Stimulated activated CD8-positive, alpha-beta memory T cell treated with anti-CD3 and anti-CD28 coated beads, Interleukin-12 subunit alpha, Interleukin-12 subunit beta, amount 100 ng/mL, for 1 hour (primary cell): ENCODE measurements around the gene PAK5.

Source experiments
- DNase-seq: peaks from one replicate; pipeline ENCODE4 v3.0.0-alpha.2; 2020; ENCODE audit warnings: low read depth

Gene PAK5

DNA sequence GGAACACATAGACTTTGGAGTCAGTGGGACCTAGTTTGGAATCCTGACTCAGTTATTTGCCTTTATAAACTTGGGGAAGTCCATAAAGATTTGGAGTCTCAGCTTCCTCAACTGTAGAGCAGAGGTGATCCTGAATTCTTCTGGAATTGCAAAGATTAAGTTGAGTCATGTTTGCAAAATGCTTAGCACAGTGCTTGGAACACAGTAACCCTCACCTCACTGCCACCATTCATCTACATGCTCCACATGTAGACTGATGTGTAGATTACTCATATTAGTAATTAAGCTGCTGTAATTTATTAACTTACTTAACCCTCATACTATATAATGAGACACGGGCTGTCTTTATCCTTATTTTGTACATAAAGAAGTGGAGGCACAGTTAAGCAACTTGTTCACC is 263.0 kb downstream of the PAK5 start:
- no peak for DNase-seq

DNA sequence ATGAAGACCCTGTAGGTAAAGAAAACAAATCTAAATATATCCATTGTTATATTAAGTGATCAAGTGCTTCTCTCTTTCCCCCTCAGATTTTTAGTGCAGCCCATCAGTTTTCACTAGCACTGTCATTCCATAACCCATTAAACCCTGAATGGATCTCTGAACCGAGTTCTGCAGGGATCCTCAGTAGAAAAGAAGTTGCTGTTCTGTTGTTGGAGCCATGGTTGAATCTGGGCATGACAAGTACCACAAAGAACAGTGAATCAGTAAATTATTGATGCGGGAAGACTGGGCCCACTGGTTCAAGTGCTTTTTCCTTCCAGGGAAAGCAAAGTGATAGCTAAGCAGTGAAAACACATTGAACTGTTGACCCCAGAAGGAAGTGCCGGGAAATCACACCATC is 264.1 kb downstream of the PAK5 start:
- DNase-seq = no peak

DNA sequence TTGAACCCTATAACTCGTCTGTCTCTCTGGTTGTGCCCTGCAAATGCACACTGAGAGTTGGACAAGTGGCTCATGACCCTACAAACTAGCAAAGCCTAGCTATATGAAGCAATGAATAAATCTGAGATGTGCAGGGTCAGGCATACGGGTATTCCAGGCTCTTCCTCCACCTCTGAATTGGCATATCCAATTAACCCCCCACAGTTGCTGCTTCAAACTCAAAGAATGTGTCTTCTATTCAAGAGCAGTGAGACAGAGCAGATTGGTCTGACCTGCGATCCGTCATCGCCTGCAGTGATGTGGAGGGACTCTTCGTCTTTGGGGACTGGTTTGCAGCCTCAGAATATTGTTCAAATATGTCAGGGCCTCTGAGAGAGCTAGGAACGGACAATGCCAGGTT is 264.7 kb downstream of the PAK5 start:
- no peak for DNase-seq

DNA sequence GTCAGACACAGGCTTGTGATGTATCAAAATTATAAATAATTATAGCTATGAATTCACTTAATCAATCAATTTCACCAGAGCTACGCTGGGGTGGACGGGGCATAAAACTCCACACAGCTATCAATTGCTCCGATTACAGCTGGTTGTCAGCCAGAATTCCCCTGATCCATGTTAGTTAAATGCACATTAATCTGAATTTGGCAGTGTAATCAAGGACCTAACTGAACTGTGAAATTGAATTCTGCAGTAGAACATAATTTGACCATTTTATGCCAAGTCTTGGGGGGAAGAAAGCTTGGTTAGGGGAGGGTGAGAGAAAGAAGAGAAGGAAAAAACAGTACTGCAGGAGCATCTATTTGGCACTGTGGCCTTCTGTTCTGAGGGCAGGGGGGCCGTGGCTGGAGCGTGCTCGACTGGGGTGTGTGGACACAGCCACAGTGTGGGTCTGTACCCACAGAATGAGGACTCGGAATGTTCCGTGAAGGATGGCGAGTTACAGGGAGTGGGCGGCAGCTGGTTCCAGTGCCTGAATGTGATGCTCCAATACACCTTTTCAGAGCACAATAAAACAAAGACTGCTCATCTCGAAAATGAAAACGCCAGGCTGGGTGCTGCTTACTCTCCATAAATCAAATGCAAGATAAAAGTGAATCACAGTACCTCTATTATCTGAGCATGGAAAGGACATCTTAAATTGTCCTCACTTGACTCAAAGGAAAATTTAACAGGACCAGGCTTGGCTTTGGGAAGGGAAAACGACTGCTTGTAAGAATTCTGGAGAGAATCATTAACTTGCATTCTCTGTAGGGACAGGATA is 265.3 kb downstream of the PAK5 start:
- no peak for DNase-seq

DNA sequence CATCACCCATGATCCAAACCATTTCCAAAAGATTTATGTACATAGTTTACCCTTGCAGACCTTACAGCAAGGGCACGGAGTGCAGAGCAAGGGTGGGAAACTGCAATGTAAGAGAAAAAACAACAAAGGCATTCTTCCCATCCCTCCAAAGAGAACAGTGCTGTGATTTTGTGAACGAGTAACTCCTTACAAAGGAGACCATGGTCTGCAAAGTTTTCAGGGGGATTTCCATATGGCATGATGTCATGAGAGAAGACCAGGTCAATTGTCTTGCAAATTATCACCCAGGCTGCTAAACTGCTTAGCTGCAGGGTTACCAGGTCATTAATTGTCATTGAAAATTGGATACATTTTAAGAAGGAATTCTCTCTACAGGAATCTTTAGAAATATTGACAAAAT is 266.2 kb downstream of the PAK5 start:
- DNase-seq = no peak

DNA sequence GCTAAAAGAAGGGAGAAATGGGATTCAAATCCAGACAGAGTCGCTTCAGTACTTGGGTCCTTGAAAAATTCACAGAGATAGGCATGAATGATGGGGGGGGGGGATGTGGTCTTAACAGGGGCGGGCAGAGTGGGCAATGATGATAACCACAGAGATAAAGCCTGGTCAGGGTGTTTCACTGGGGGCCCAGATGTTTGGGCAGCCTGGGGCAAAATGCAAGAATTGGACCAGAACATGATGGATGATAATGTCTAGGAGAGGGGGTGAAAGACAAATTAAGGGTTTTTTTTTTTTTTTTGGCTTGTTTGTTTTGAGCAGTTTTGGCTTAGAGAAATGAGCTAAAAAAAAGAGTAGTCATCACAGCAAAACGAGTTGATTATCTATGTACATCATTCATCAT is 267.1 kb downstream of the PAK5 start:
- no peak for DNase-seq

DNA sequence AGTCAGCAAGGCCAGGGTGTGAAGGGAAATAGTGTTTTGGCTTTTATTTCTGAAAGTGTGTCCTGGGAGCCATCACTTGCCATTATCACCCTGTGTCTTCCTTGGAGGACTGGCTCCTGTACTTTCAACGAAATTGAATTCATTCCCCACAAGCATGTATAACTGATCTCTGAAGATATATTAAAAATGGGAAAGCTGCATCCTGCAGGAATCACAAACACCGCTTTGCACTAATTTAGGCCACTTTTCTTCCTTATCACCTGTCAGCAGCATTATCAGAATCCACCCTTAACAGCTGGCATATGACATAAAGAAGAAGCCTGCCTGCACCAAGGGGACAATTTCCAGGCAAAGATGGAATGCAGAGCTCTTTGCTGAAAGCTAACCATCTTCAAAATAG is 268.3 kb downstream of the PAK5 start:
- DNase-seq = no peak

DNA sequence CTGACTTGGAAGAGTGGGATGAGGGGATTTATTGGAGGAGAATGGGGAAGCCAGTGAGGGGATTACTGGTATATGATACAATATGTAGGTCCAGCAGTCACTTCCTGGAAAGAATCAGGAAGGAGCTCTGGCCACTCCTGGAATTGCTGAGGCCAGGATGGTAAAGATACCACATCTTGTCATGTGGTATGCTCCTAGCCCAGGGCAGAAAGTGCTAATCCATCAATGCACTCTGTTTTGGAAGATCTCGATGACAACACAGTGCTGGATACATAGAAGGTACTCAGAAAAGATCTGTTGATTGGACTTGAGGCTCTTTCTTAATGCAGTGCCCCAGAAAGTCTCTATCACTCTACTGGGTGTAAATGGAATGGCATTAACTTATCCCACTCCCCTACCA is 271.9 kb downstream of the PAK5 start:
- DNase-seq = no peak

DNA sequence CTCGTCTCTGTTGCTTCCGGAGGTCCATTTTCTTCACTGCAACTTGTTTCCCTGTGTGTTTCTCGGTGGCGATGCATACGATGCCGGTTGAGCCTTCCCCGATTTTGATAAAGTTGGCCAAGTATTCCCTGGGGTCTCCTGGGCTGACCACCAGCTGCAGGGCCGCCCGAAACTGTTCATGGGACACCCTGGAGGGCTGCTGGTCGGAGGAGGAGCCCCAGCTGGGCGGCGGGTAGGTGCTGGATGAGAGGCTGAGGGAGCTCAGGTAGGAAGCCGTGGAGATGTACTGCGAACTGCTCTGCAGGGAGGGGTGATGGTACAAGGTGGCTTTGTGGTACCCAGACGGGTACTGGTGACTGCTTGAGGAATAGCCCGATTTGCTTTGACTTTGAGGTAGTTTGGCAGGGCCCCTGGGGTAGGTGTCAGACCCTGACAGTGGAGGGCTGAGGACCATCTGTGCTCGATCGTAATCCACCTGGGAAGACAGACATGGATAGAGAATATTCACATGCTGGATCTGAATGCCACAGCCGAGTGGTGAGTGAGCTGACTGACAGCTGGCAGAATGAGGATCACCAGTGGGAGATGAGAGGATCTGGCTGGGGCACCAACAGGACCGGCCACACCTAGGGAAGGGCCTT is 272.8 kb downstream of the PAK5 start:
- DNase-seq = no peak

DNA sequence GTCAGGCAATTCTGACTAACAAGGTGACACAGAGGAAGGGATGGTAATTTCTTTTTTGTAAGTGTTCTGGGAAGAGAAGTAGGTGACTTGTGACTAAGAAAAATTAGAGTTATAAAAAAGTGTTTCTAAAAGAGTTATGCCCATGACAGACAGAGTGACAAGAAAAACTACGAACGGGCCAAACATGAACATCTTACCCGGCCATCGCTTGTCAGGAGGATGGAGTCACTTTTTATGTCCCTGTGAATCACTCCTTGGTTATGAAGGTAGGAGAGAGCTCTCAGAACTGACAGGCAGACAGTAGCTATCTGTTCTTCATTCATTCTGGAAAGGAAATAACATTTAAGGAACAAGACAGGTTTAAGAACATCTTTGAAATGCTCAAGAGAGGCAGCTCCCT is 281.5 kb downstream of the PAK5 start:
- no peak for DNase-seq

DNA sequence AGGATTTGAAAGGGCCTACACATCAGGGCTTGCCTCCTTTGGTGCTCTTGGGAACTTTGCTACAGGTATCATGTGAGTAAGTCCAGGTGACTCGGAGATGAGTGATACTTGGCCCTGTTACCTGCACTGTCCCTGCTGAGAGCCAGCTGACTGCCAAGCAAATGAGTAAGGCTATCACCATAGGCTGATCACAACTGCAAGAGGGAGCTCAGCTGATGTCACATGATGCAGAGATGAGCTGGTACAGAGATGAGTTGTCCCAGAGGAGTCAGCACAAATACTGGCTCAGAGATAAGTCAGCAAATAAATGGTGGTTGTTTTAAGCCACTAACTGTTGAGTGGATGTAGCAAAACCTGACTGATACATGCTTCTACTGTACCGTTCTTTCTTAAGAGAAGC is 283.1 kb downstream of the PAK5 start:
- DNase-seq = no peak

DNA sequence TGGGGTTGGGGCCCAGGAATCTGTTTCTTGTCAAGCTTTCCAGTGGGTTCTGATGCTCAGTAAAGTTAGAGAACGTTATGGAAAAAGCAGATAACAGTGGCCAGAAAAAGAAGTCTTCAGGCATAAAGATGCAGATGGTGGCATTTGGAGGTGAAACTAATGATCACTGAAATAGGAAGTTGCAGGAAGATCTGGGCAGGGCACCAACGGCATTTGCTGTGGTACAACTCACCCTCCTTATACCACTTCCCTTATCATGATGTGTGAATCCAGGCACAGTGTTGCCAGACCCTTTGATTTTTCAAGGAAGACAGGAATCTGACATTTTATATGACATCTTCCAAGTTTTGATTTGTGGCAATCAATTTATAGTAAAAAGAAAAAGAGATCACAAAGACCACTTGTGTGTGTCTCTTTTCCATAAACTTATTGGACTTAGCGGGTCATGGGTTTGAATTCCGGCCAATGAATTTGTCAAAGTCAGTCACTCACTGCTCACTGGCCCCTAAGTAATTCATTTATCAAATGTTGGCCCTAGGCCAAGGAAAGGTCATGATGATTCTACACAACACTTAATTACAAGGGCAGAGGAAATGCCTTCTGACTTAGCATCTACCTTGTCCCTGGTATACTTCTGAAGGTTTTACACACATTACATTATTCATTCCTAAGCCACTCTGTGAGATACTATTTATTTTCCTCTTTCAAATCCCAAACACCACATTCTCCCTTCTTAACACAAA is 286.9 kb downstream of the PAK5 start:
- no peak for DNase-seq

DNA sequence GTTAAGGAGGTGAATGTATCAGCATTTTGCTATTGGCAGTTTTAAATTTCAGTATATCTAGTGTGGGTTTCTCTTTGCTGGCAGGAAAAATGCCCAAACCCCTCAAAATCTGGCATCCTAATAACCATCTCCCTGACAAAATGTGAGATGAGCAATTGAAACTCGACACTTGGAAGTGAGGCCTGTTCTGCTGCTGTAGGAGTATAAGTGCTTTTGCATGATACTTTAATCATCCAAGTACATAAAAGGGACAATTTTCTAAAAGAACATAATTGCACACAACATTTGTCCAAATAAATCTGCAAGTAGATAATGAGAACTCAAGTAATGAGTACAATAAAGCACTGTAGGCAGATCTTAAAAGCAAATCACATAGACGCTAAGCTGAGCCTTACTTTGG is 288.0 kb downstream of the PAK5 start:
- DNase-seq = no peak

DNA sequence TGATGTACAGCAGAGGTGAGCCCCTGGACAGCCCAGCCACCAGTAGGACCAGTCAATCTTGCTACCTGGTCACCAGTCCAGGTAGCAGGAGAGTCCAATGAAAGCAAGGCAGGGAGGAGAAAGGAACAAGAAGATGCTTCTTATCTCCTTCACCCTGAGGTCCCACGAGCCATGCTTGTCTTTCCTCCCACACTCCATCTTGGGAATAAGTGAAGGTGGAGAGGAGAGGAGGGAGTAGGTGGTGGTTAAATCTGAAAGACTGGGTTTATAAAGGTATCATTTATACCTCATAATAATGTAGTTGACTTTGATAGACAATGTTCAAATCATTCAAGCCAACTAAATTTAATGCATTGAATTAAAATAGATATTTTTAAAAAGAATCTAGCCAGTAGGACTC is 288.6 kb downstream of the PAK5 start:
- DNase-seq = no peak

DNA sequence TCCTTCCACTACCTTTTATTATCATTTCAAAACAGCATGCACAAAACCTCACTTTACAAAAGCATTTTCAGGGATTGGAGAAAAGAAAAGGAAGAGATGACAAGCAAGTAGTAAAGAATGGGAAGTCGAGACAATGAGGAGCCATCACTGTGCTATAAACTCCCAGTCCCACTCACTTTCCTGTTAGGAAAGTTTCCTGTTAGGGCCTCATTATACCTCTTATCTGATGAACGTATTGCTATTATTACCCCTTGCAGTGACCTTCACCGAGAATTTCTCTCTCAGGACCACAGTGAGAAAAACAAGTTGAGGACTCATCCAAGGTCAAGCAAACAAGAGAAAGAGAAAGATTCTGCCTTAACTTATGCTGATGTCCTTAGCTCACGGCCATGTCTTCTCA is 295.7 kb downstream of the PAK5 start:
- DNase-seq = no peak

DNA sequence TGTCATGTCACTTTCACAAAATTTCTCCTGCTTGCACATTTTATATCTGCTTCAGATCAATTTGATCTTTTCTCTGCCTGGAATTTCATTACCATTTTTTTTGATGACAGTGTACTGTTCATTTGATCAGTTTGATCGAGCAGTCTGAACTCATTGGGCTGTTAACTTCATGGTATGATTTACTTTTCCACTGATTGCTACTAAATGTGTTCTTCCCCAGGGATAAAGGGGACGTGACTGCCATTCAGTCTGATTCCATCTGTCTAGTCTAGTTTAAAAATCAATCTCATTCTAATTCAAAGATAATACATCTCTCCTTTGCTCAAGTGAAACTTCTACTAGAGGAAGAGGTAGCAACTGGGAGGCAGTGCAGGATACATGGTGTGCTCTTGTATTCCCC is 303.4 kb downstream of the PAK5 start:
- no peak for DNase-seq

DNA sequence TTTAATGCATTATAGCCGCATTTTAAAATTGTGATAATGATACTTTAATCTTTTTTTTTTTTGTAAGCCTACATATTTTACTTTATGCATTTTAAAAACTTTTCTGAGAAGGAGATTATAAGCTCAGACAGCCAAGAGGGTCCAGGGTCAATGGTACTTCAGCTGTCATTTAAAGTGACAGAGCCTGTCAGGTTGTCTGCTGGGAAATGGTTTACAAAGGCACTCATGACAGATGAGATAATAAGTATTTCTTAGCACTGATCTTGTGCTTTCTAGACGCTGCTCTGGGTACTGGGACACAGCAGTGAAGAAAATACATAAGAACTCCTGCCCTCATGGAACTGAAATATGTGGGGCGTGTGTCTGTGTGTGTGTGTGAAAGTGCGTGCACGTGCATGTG is 304.9 kb downstream of the PAK5 start:
- DNase-seq = no peak

DNA sequence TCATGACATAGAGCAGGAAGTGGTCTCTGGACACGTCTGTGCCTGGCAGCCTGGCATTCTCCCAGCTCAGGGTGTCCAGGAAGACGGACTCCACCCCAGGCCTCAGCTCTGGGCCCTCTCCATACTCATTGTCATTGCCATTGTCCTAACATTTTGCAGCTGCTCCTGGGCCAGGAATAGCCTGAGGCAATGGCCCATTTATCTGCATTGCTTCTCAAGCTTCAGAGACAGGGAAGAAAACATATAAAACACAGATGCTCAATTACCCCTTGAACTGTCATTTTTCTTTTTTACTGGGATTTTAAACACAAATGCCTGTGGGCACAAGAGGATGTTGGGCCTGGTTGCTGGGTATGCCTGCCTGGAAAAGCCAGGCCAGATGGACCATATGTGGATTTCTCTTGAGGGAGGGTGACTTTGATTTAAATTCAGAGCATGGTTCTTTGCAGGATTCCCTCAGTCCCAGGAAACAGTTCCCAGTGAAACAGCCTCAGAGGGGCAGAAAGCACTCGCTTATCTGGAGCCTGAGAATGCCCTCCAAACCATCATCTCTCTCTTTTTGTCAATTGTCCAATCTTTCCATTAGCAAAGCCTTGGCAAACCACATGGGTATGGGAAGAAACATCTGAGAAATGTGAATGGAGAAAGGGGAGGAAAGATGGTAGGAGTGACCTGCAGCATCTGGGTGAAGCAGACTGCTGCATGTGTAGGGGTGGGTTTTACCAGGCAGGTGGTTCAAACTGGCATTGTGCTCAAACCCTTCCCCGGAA is 306.6 kb downstream of the PAK5 start:
- no peak for DNase-seq

DNA sequence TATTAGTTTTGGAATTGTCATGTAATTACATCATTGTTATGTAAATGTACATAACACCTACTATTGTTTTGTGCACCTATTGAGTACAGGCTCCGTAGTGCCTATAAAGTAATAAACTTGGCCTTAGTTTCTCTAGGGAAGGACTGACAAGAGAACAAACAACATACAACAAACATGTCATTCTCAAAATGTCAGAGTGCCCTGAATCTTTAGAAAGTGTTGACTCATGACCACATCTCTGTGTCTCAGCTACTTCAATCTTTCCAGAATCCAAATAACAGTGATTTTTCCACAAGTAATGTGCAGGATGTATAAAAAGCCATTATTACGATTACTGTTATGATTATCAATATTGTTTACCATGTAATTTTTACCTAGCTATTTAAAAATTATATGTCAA is 307.3 kb downstream of the PAK5 start:
- no peak for DNase-seq

DNA sequence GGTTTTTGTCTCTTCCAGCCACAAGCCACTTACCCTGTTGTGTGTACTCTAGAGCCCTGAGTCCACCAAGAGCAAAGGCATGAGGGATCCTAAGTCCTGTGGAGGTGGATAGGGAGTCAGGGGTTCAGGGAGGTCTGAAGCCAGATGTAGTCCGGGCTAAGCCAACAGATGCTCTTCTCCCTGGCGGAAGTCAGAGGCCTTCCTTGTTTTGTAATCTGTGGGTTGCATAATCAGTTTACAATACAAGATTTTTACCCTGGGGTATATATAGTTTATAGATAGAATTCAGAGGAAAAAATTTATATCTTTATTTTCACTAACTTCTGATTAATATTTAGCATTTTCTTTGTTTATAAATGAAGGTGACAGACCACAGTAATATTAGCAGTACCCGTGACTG is 315.2 kb downstream of the PAK5 start:
- DNase-seq = no peak

DNA sequence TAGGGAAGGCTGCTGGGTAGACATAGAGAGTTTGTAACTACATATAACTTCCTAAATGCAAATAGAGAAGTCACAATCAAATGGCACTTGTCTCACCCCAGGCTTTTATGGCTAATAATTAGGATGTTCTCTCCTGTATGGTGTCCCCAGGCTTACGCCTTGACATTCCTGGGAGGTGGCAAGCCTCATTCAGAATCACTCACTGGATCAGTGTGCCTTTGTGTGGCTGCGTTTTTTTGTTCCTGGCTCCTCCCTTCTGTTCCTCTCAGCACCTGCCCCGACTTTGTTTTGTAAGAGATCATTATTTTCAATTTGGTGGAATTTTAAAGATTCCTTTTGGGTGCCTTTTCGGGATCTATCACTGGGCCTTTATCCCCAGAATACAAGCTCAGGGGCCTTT is 318.8 kb downstream of the PAK5 start:
- no peak for DNase-seq

DNA sequence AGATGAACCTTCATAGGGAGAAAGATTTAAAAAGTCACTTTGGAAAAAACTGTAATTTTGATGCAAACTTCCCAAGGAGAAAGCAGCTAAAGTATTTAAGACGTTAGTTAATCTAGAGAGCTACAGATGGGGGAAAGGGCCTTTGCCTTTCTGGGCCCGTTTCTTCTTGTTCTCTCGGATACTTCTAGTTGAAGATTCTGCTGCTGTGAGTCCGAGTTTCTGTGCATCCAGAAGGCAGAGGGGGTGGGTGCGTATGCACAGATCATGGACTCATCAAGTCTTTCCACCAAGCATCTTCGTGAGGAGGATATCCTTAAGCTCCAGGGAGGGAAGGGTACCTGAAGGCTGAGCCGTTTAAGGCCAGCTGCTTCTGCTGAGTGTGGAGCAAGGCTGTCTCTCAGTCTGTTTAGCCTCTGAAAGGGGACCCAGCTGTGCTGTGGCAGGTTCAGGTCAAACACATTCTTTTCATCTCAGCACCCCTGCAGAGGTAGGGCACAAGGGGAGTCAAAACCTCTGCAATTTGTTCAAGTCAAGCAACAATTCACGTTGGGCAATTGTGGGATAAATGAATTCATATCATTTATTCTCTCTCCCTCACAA is 320.2 kb downstream of the PAK5 start:
- no peak for DNase-seq
